ENCODE measurements around the gene MRPS16.

- TF ChIP-seq EZH2 (IDR thresholded peaks at IDR 0.05): no peak
- no peak for TF ChIP-seq POLR2AphosphoS5 (IDR thresholded peaks at IDR 0.05; ENCODE audit: borderline replicate concordance, low read depth, low read length)
- no peak for TF ChIP-seq FOXP2 (optimal IDR thresholded peaks at IDR 0.05; ENCODE audit: control extremely low read depth, extremely low read length, insufficient read depth)
Measured at GRCh38 chr10:73234695-73235094, 17.7 kb downstream of the MRPS16 start.
